ENCODE results near the gene THEM4.
A peak's percentile ranks its signal among the peaks of the same experiment; 100 is the strongest.
"Not testable (repeated sequence)": the region's sequence is repeated elsewhere in the genome, so short reads cannot be mapped to it uniquely, and the experiment has no call there.

Gene THEM4

GRCh38 chr1:151916726-151917370 lies 7.5 kb upstream of the THEM4 start:
- no peak for DNase-seq (ENCODE audit: low spot score)
- H3K4me1 Mint-ChIP-seq (ENCODE audit: low read depth), result peaks cover 4% of the 10 kb centered on the region
- peaks cover 2% of the 10 kb centered on the region for H3K27me3 Mint-ChIP-seq (ENCODE audit: low read depth)
- no peaks in the 10 kb centered on the region for H3K9me3 Mint-ChIP-seq
- no peak overlapping the region for H3K27ac Mint-ChIP-seq
- no peaks in the 10 kb centered on the region for H3K36me3 Mint-ChIP-seq (ENCODE audit: low read depth)
- H3K4me3 Mint-ChIP-seq, result no peak overlapping the region

- DNase-seq (ENCODE audit: low spot score), result no peak
- Mint-ChIP-seq H3K9me3 (no peaks in the 10 kb centered on the region), H3K4me1 (ENCODE audit: low read depth) (peaks cover 4% of the 10 kb centered on the region), H3K27me3 (ENCODE audit: low read depth) (peaks cover 4% of the 10 kb centered on the region), H3K27ac (no peak overlapping the region), H3K36me3 (ENCODE audit: low read depth) (no peaks in the 10 kb centered on the region), H3K4me3 (no peak overlapping the region)
Measured at GRCh38 chr1:151915061-151915686, 5.9 kb upstream of the THEM4 start.

- peaks cover 4% of the 10 kb centered on the region for H3K27me3 Mint-ChIP-seq (ENCODE audit: low read depth)
- peaks cover 6% of the 10 kb centered on the region for H3K4me1 Mint-ChIP-seq (ENCODE audit: low read depth)
- no peaks in the 10 kb centered on the region for H3K36me3 Mint-ChIP-seq (ENCODE audit: low read depth)
- H3K27ac Mint-ChIP-seq, result no peak overlapping the region
- no peak overlapping the region for H3K4me3 Mint-ChIP-seq
- no peak for DNase-seq (ENCODE audit: low spot score)
- peaks cover 4% of the 10 kb centered on the region for H3K9me3 Mint-ChIP-seq
Measured at GRCh38 chr1:151914076-151914475, 4.8 kb upstream of the THEM4 start.

- DNase-seq (ENCODE audit: low spot score), result no peak
- Mint-ChIP-seq H3K9me3 (peaks cover 13% of the 10 kb centered on the region), H3K36me3 (ENCODE audit: low read depth) (peaks cover 10% of the 10 kb centered on the region), H3K4me3 (no peak overlapping the region), H3K4me1 (ENCODE audit: low read depth) (peaks cover 9% of the 10 kb centered on the region), H3K27ac (no peak overlapping the region), H3K27me3 (ENCODE audit: low read depth) (peaks cover 4% of the 10 kb centered on the region)
Measured at GRCh38 chr1:151912973-151913372, 3.7 kb upstream of the THEM4 start.

GRCh38 chr1:151908228-151908691 lies 1.1 kb downstream of the THEM4 start:
- peaks cover 51% of the 10 kb centered on the region for H3K36me3 Mint-ChIP-seq (ENCODE audit: low read depth)
- no peak for DNase-seq (ENCODE audit: low spot score)
- peaks cover 2% of the 10 kb centered on the region for H3K27me3 Mint-ChIP-seq (ENCODE audit: low read depth)
- H3K9me3 Mint-ChIP-seq, result peaks cover 47% of the 10 kb centered on the region
- no peak overlapping the region for H3K27ac Mint-ChIP-seq
- peak overlapping the region; percentile 91 for H3K4me3 Mint-ChIP-seq
- H3K4me1 Mint-ChIP-seq (ENCODE audit: low read depth), result peaks cover 33% of the 10 kb centered on the region

GRCh38 chr1:151907363-151908139 lies 1.8 kb downstream of the THEM4 start:
- Mint-ChIP-seq H3K36me3 (ENCODE audit: low read depth) (peaks cover 54% of the 10 kb centered on the region), H3K9me3 (peaks cover 49% of the 10 kb centered on the region), H3K4me1 (ENCODE audit: low read depth) (peaks cover 33% of the 10 kb centered on the region), H3K27me3 (ENCODE audit: low read depth) (peaks cover 2% of the 10 kb centered on the region), H3K27ac (peak overlapping the region; percentile 57), H3K4me3 (peak overlapping the region; percentile 91)
- no peak for DNase-seq (ENCODE audit: low spot score)

- Mint-ChIP-seq H3K36me3 (ENCODE audit: low read depth) (peaks cover 67% of the 10 kb centered on the region), H3K4me1 (ENCODE audit: low read depth) (peaks cover 37% of the 10 kb centered on the region)
Measured at GRCh38 chr1:151906324-151906645, 3.0 kb downstream of the THEM4 start.

GRCh38 chr1:151905443-151906323 lies 3.6 kb downstream of the THEM4 start:
- Mint-ChIP-seq H3K4me1 (ENCODE audit: low read depth) (peaks cover 37% of the 10 kb centered on the region), H3K9me3 (peaks cover 62% of the 10 kb centered on the region), H3K36me3 (ENCODE audit: low read depth) (peaks cover 73% of the 10 kb centered on the region), H3K4me3 (peak overlapping the region; percentile 80), H3K27ac (peak overlapping the region; percentile 99)
- H3K27me3 Mint-ChIP-seq (ENCODE audit: low read depth); DNase-seq (ENCODE audit: low spot score): not testable (repeated sequence)

More at GRCh38 chr1:151906324-151906645, 3.0 kb downstream of the THEM4 start:
- not testable (repeated sequence) for H3K27me3 Mint-ChIP-seq (ENCODE audit: low read depth); DNase-seq (ENCODE audit: low spot score); H3K4me3 Mint-ChIP-seq
- H3K27ac Mint-ChIP-seq, result peak overlapping the region; percentile 57
- H3K9me3 Mint-ChIP-seq, result peaks cover 58% of the 10 kb centered on the region

GRCh38 chr1:151905070-151905442 lies 4.3 kb downstream of the THEM4 start:
- peaks cover 78% of the 10 kb centered on the region for H3K36me3 Mint-ChIP-seq (ENCODE audit: low read depth)
- H3K27ac Mint-ChIP-seq, result peak overlapping the region; percentile 99
- DNase-seq (ENCODE audit: low spot score), result peak; percentile 44
- no peaks in the 10 kb centered on the region for H3K27me3 Mint-ChIP-seq (ENCODE audit: low read depth)
- H3K4me3 Mint-ChIP-seq, result peak overlapping the region; percentile 80
- H3K9me3 Mint-ChIP-seq, result peaks cover 68% of the 10 kb centered on the region
- peaks cover 39% of the 10 kb centered on the region for H3K4me1 Mint-ChIP-seq (ENCODE audit: low read depth)

- Mint-ChIP-seq H3K27ac (no peak overlapping the region), H3K36me3 (ENCODE audit: low read depth) (peaks cover 83% of the 10 kb centered on the region), H3K27me3 (ENCODE audit: low read depth) (no peaks in the 10 kb centered on the region), H3K4me3 (no peak overlapping the region), H3K4me1 (ENCODE audit: low read depth) (peaks cover 54% of the 10 kb centered on the region), H3K9me3 (peaks cover 68% of the 10 kb centered on the region)
- DNase-seq (ENCODE audit: low spot score), result no peak
Measured at GRCh38 chr1:151902858-151903257, 6.5 kb downstream of the THEM4 start.

GRCh38 chr1:151900804-151901203 lies 8.5 kb downstream of the THEM4 start:
- H3K4me3 Mint-ChIP-seq; H3K27me3 Mint-ChIP-seq (ENCODE audit: low read depth); H3K27ac Mint-ChIP-seq; DNase-seq (ENCODE audit: low spot score): not testable (repeated sequence)
- Mint-ChIP-seq H3K4me1 (ENCODE audit: low read depth) (peaks cover 64% of the 10 kb centered on the region), H3K36me3 (ENCODE audit: low read depth) (peaks cover 74% of the 10 kb centered on the region), H3K9me3 (peaks cover 56% of the 10 kb centered on the region)

GRCh38 chr1:151898519-151898991 lies 10.8 kb downstream of the THEM4 start:
- peaks cover 66% of the 10 kb centered on the region for H3K36me3 Mint-ChIP-seq (ENCODE audit: low read depth)
- H3K27ac Mint-ChIP-seq, result peak overlapping the region; percentile 93
- H3K4me3 Mint-ChIP-seq, result peak overlapping the region; percentile 85
- no peaks in the 10 kb centered on the region for H3K27me3 Mint-ChIP-seq (ENCODE audit: low read depth)
- peaks cover 38% of the 10 kb centered on the region for H3K9me3 Mint-ChIP-seq
- peak; percentile 39 for DNase-seq (ENCODE audit: low spot score)
- H3K4me1 Mint-ChIP-seq (ENCODE audit: low read depth), result peaks cover 46% of the 10 kb centered on the region

GRCh38 chr1:151897991-151898431 lies 11.3 kb downstream of the THEM4 start:
- Mint-ChIP-seq H3K27me3 (ENCODE audit: low read depth) (no peaks in the 10 kb centered on the region), H3K4me3 (peak overlapping the region; percentile 85), H3K27ac (peak overlapping the region; percentile 93), H3K9me3 (peaks cover 34% of the 10 kb centered on the region), H3K36me3 (ENCODE audit: low read depth) (peaks cover 67% of the 10 kb centered on the region), H3K4me1 (ENCODE audit: low read depth) (peaks cover 46% of the 10 kb centered on the region)
- DNase-seq (ENCODE audit: low spot score), result no peak

Measured in T-helper 2 cell treated with Interferon-gamma antibody and Interleukin-4, amounts not matched to agents 5 μg/mL and 100 μg/mL, for 36 hours (primary cell).